Lung (tissue), 12 donors: Measurements from ENCODE around the gene PTGFRN. TPM values are rescaled to one million over a fixed set of nuclear protein-coding genes. Genes with fewer than 3 reads are reported as not detected.

Experiments used
- ATAC-seq: fragments of 200-7000 bp; cut with Tn5 transposase; one replicate; pipeline ENCODE4 v1.9.1; 2020; ENCODE audit warnings: moderate number of reproducible peaks; ENCODE audit not compliant: insufficient read depth, low FRiP score
- DNase-seq, 3 donors: peaks; one replicate each; pipeline ENCODE4 v3.0.0-alpha.2; 2013 to 2017
- H3K27ac ChIP-seq, 2 donors: one replicate each; pipeline ENCODE4 v1.5.1; 2013; ENCODE audit warnings: mild to moderate bottlenecking in 2 of 2, moderate library complexity in 2 of 2, control low read depth in 1 of 2, inconsistent platforms in 1 of 2, low read depth in 1 of 2, low read length in 1 of 2
- H3K27me3 ChIP-seq, 3 donors: one replicate each; pipeline ENCODE4 v1.5.1; 2013; ENCODE audit warnings: low read length in 2 of 3; ENCODE audit not compliant: control insufficient read depth in 3 of 3, insufficient read depth in 3 of 3
- H3K36me3 ChIP-seq, 4 donors: one replicate each; pipeline ENCODE4 v1.5.1; 2013; ENCODE audit warnings: low read length in 4 of 4, mild to moderate bottlenecking in 1 of 4, moderate library complexity in 1 of 4; ENCODE audit not compliant: control insufficient read depth in 4 of 4, insufficient read depth in 4 of 4
- H3K4me1 ChIP-seq, 5 donors: one replicate each; pipeline ENCODE4 v1.5.1; 2013; ENCODE audit warnings: low read length in 5 of 5, mild to moderate bottlenecking in 2 of 5, moderate library complexity in 1 of 5; ENCODE audit not compliant: control insufficient read depth in 5 of 5, insufficient read depth in 5 of 5
- H3K4me3 ChIP-seq: one replicate; pipeline ENCODE4 v1.5.1; 2013; ENCODE audit warnings: mild to moderate bottlenecking, control low read depth, moderate library complexity
- H3K9ac ChIP-seq, 2 donors: one replicate each; pipeline ENCODE4 v1.5.1; 2013; ENCODE audit warnings: low read length in 2 of 2, control low read depth in 1 of 2; ENCODE audit not compliant: insufficient read depth in 1 of 2
- H3K9me3 ChIP-seq, 4 donors: one replicate each; pipeline ENCODE4 v1.5.1; 2013; ENCODE audit warnings: low read length in 3 of 4, mild to moderate bottlenecking in 1 of 4, moderate library complexity in 1 of 4; ENCODE audit not compliant: control insufficient read depth in 4 of 4, insufficient read depth in 3 of 4
- CTCF ChIP-seq: IDR thresholded peaks from 2 replicates; pipeline ENCODE4 v1.5.1; 2012; ENCODE audit warnings: mild to moderate bottlenecking; ENCODE audit errors: control extremely low read depth, extremely low read depth
- WGBS, 2 donors: extraction: QIAGEN DNeasy Blood & Tissue Kit; methylation state at CpG; one replicate each; pipeline ENCODE4 v1.1.7; 2013; 5-methylcytosine and 5-hydroxymethylcytosine counted together
- polyA plus RNA-seq, 2 donors: library from polyadenylated mRNA; stranded (reverse); fragments of 200-250 nt; gene quantifications; one replicate each; pipeline ENCODE4 v1.2.1, GENCODE V29; 2013
- total RNA-seq, 2 donors: library from RNA; depleted of rRNA in 1 of 2; stranded (reverse); fragments of >200 nt in 1 of 2; gene quantifications; one replicate each; pipeline ENCODE4 v1.2.1, GENCODE V29; 2014 to 2021
- donor health status: control.
- donor health status: control.
- donor health status: Bipolar disorder and iron deficiency.
- donor health status: healthy.
- donor health status: DM: yes; HTN: yes; CAD: no.

The PTGFRN gene
- total and polyA plus RNA-seq, 4 donors = 8.0 to 51.7 (median 24.9) TPM

DNA sequence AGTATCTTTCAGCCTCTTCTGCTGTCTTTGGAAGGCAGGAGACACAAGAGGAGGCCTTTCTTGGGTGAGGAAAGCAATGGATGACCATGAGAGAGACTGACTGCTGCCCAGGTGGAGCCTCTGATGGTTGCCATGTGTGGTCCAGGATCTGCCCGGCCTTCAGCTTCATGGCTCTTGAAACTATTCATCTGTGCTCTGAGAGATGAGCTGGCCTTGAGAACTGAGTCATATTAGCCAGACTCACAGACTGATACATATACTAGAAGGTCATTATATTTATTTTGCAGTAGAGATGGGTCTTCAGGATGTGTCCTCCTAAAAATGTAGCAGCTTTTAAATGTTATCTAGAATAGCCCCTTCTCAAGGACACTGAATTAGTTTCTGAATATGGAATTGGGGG is 33.7 kb downstream of the PTGFRN start:
- Histone ChIP-seq H3K36me3 (peaks cover 2 to 7% (median 4%) of the 10 kb centered on the region in 4 donors), H3K4me3 (no peak overlapping the region), H3K27me3 (no peaks in the 10 kb centered on the region), H3K4me1 (peaks cover 0 to 14% (median 0%) of the 10 kb centered on the region in 5 donors), H3K27ac (no peak overlapping the region), H3K9me3 (peaks cover 0 to 2% (median 0%) of the 10 kb centered on the region in 4 donors), H3K9ac (no peak overlapping the region)
- no peak for TF ChIP-seq CTCF
- DNase-seq (no peak), ATAC-seq (no peak)
- WGBS, 2 donors = 89 to 100% methylated on average over 1 of the region's 1 CpG

DNA sequence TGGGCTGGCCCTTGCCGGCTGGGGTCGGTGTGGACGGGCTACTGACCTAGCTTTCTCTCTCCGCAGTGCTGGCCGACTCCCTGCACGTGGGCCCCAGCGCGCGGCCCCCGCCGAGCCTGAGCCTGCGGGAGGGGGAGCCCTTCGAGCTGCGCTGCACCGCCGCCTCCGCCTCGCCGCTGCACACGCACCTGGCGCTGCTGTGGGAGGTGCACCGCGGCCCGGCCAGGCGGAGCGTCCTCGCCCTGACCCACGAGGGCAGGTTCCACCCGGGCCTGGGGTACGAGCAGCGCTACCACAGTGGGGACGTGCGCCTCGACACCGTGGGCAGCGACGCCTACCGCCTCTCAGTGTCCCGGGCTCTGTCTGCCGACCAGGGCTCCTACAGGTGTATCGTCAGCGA is 34.9 kb downstream of the PTGFRN start:
- Histone ChIP-seq H3K4me1 (peaks cover 0 to 15% (median 0%) of the 10 kb centered on the region in 5 donors), H3K36me3 (peaks cover 2 to 11% (median 5%) of the 10 kb centered on the region in 4 donors), H3K4me3 (no peak overlapping the region), H3K27ac (no peak overlapping the region), H3K27me3 (no peaks in the 10 kb centered on the region), H3K9me3 (no peaks in the 10 kb centered on the region), H3K9ac (no peak overlapping the region)
- ATAC-seq (no peak), DNase-seq (no peak)
- WGBS, 2 donors = 94 to 95% methylated on average over 36 to 42 of the region's 42 CpGs
- TF ChIP-seq CTCF = no peak

DNA sequence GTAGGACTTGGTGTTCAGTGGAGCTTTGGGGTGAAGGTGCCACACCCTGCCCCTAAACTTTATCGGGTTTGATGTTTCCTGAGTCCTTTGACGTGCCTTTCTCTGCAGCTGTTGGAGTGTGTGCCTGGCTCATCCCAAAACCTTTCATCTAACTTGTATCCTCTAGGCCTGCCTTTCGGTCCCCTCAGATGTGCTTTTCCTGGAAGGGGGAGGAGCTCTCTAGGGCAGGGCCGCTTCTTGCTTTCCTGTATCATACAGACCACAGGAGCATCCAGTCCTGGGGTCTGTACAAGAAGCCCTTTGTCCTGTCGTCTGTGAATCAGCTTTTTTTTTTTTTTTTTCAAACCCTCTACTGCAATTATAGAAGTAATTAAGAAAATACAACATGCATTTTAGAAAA is 35.7 kb downstream of the PTGFRN start:
- H3K4me3 ChIP-seq = no peak overlapping the region
- H3K27ac ChIP-seq = no peak overlapping the region
- peaks cover 0 to 17% (median 0%) of the 10 kb centered on the region in 5 donors for H3K4me1 ChIP-seq
- no peaks in the 10 kb centered on the region for H3K27me3 ChIP-seq
- no peak for DNase-seq
- ATAC-seq = no peak
- H3K9me3 ChIP-seq = no peaks in the 10 kb centered on the region
- H3K9ac ChIP-seq = no peak overlapping the region
- H3K36me3 ChIP-seq = peaks cover 2 to 11% (median 5%) of the 10 kb centered on the region in 4 donors
- TF ChIP-seq CTCF = no peak
- 80 to 83% methylated on average over 5 of the region's 5 CpGs for WGBS, 2 donors

DNA sequence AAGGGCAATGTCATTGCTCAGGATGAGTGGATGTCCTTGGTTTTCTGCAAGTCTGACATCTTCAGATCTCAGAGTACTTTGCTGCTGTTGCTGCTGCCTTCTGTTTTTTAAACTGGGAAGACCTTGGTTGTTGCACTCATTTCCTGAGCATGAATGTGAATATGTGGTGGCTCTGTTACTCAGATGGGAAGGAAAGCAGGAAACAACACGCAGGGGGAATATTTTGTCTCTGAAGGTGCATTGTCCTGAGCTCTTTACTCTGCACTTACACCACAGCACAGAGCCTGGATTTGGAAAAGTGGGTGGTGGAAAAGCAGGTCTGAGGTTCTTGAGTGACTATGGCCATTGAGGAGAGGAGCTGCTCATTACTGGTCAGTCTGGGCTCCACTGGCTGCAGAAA is 36.3 kb downstream of the PTGFRN start:
- Histone ChIP-seq H3K27me3 (no peaks in the 10 kb centered on the region), H3K36me3 (peaks cover 2 to 11% (median 5%) of the 10 kb centered on the region in 4 donors), H3K4me1 (peaks cover 0 to 17% (median 0%) of the 10 kb centered on the region in 5 donors), H3K9ac (no peak overlapping the region), H3K9me3 (no peaks in the 10 kb centered on the region), H3K27ac (no peak overlapping the region), H3K4me3 (no peak overlapping the region)
- no peak for TF ChIP-seq CTCF
- WGBS, 2 donors = 45 to 58% methylated on average over 1 of the region's 1 CpG
- ATAC-seq = no peak
- DNase-seq = no peak
